Fibroblast of upper back skin (primary cell): ENCODE results near the gene GCGR.
"Not testable (repeated sequence)": the region's sequence is repeated elsewhere in the genome, so short reads cannot be mapped to it uniquely, and the experiment has no call there.

Experiments used
- DNase-seq: peaks from one replicate; pipeline ENCODE4 v3.0.0-alpha.2; 2013

GCGR gene

DNA sequence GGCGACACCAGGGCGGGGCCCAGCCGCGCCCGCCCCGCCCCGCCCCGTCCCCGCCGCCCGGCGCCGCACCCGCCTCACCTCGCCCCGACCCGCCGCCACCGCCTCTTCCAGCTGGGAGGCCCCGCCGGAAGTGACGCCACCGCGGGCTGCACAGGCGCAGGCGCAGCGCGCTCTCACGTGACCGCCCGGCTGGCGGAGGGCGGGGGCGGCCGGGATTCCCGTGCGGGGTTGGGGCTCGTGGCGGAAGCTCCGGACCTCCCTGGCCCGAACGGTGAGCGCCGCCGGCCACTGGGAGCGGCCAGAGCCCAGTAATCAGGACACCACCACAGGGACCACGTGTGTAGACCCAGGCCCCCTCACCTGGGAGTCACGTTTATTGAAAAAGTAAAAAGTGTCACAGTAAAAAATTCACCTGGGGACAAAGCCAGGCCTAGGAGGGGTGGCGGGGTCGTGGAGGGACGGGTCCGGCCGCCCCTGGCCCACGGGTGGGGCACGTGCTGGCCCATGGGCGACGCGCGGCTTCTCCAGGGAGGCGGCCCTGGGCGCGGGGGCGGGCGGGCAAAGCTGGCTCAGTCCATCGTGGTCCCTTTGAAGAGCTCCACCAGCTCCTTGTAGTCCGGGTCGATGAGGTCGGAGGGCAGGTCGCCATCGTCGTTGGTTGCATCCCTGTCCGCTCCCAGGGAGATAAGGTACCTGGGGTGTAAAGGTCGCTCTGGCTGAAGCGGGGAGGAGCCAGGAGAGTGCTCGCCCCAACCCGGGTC lies 29.4 kb downstream of the GCGR start, which contains the start of gene MCRIP1:
Gene MCRIP1, minus strand, starts transcription at position 132 of the 761 bp plus-strand sequence. CDS start 8,785 bp downstream, outside the sequence.
- peak; percentile 90 for DNase-seq

GRCh38 chr17:81833921-81834830 lies 30.2 kb downstream of the GCGR start:
- no peak for DNase-seq

DNA sequence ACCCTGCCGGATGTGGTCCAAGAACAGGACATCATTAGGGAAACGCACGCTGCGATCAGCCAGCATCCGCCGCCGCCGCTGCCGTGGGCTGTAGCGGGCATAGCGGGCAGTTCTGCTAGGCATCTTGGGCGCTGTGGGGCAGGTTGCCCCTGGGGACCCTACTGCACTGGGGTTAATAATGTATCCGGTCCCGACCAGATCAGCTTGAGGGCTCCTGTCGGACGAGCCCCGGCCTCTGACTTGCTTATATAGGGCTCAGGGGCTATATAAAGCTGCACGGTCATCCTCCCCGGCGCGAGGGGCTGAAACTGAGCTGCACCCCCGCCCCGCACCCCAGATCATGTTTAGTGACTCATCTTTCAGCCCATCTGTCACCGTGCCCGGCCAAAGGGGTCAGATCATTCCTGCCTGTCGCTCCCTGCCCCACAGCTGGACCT lies 30.9 kb downstream of the GCGR start, which contains the start of gene PPP1R27:
Gene PPP1R27, minus strand, starts transcription at position 220 of the 437 bp plus-strand sequence. Its CDS starts 97 bp downstream, at position 123.
- no peak for DNase-seq

DNA sequence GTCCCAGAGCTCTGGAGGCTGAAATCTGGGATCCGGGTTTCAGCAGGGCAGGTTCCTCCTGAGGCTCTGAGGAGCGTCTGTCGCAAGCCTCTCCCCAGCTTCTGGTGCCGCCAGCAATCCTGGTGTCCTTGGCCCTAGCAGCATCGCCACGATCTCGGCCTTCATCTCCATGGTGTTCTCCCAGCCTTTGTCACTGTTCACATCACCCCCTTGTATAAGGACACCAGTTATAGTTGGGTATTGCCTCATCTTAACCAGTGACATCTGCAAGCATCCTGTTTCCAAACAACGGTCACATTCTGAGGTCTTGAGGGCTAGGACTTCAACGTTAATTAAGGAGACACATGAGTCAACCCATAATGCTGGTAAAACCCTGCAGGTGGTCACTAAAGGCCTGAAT lies 33.7 kb downstream of the GCGR start:
- DNase-seq, result no peak

- no peak for DNase-seq
These were observed 34.9 kb downstream of the GCGR start for GRCh38 chr17:81838753-81839255.

DNA sequence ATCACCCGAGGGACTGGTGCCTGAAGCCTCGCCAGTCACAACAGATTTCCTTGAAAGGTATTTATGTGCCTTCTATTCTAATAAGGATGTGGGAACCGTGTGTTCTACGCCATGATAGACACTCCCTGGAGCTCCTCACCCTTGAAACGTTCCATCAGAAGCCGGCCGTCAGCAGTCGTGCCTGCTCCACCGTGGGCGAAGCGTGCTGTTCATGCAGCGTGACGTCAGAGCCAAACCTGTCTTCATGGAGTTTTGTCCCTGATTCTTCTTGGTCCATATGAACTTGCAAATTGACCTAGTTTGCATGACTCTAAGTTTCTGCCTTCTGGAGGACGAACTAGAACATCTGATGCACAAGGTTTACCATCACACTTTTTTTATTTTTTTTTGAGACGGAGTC lies 35.4 kb downstream of the GCGR start:
- DNase-seq, result no peak

- not testable (repeated sequence) for DNase-seq
These were observed 36.1 kb downstream of the GCGR start for GRCh38 chr17:81840059-81840458.

GRCh38 chr17:81840826-81841778 lies 37.2 kb downstream of the GCGR start:
- no peak for DNase-seq

- DNase-seq, result no peak
These were observed 37.9 kb downstream of the GCGR start for GRCh38 chr17:81841866-81842265.

DNA sequence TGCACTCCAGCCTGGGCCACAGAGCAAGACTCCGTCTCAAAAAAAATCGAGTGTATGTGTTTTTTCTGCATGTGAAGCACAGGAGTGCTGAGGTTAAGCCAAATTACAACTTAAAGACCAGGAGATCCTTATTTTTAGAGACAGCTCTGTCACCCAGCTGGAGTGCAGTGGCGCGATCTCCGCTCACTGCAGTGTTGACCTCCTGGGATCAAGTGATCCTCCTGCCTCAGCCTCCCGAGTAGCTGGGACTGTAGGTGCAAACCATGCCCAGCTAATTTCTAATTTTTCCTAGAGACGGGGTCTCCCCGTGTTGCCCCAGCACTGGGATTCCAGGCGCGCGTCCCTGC lies 38.4 kb downstream of the GCGR start:
- DNase-seq, result no peak

- DNase-seq, result no peak
These were observed 39.0 kb downstream of the GCGR start for GRCh38 chr17:81842725-81843504.

GRCh38 chr17:81843713-81844326 lies 39.9 kb downstream of the GCGR start:
- no peak for DNase-seq

DNA sequence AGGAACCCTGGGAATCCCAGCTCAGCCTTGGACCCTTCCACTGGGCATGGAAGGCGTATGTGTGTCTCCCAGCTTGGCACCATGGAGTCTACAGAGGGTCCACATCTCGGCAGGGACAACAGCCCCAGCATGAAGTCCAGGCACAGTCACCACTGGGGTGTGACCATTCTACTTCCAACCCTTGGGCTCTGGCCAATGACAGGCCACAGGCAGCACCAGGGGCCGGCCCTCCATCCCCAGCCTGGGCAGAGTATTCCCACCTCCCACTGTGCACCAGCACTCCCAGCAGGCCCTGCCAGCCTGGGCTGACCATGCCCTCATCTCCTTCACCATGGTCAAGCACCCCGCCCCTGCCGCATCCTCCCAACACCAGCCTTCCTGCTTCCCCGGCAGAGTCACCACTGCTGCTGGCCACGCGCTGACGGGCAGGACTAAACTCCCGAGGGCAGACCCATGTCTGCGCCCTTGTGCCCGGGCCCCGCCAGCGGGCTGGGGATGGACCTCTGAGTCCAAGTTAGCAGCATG lies 40.4 kb downstream of the GCGR start:
- no peak for DNase-seq

DNA sequence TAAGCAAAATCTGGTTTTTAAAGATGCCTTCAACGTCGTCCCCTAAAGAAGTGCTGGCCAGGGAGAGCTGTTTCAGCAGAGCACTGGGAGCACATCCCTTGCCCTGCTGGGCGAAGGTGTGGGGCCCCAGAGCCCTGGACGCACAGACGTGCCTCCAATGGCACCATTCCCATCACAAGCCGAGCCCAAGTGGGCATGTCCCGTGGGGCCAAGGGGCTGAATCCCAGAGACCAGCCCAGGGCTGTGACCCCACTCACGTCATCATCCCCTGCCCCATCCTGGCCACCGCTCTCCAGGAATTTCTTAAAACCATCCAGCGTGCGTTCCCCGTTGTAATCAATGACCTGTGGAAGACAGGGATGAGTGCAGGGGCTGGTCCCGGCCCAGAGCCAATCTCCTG lies 40.9 kb downstream of the GCGR start:
- no peak for DNase-seq

DNA sequence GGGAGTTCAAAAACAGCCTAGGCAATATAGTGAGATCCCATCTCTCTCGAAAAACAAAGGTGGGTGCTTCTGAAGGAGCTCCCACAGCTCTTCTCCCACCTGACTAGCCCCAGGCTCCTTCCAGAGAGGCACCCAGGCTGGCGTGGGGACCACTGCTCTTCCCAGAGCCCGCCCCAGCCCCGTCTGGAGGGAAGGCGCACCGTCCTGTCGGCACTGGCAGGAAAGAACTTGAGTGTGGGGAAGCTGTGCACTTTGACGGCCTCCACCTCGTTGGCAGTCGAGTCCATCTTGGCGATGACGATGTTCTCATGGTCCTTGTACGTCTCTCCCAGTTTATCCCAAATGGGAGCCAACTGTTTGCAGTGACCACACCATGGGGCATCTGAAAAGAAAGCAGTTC lies 41.4 kb downstream of the GCGR start:
- DNase-seq, result no peak

DNA sequence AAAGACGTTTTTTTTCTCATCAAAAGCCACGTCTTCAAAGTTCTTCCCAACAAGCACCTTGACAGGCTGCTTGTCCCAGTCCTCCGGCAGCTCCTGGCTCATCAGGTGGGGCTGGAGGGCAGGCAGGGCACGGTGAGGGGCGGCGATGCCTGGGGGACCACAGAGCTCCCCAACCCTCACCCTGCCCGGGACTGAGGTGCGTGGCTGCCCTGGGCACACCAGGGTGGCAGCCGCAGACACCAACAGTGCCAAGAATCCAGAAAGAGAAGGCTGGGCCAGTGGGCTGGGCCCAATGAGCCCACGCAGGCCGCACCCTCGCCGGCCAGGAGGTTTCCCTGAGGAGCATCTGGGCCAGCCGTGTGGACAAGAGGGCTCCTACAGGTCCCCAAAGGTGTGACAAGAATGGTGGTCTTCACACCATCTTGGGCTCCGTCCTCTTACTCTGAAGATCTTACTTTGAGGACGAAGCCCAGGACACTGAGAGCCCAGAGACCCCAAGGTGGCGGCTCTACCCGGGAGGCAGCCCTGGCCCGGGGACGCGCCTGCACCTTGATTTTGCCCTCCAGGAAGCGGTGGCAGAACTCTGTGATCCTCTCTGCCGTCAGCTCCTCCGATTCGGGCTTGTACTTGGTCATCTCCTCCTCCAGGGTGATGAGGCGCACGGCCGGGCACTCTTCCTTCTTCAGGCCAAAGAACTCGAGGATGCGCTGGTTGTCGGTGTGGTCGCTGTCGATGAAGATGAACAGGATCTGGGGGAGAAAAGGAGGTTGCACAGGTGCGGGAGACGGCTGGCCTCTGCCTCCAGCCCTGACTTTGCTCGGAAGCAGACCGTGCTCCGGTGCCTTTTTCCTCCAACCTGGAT lies 42.2 kb downstream of the GCGR start:
- DNase-seq, result no peak

- DNase-seq, result no peak
These were observed 43.1 kb downstream of the GCGR start for GRCh38 chr17:81846743-81847689.

DNA sequence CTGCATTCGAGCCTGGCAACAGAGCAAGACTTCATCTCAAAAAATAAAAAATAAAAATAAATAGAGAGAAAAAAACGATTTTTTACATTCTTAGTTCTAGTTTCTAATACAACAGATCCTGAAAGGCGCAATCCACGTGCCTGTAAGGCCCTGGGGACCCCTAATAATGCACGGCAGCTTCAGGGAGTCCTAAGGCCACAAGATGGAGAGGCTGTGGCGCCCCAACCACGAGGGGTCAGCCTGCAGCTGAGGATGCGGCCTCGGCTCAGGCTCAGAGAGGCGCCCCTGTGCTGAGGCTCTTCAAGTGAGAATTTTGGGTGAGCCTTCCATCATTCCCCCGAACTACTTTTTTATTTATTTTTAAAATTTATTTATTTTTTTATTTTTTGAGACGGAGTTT lies 45.5 kb downstream of the GCGR start:
- no peak for DNase-seq

DNA sequence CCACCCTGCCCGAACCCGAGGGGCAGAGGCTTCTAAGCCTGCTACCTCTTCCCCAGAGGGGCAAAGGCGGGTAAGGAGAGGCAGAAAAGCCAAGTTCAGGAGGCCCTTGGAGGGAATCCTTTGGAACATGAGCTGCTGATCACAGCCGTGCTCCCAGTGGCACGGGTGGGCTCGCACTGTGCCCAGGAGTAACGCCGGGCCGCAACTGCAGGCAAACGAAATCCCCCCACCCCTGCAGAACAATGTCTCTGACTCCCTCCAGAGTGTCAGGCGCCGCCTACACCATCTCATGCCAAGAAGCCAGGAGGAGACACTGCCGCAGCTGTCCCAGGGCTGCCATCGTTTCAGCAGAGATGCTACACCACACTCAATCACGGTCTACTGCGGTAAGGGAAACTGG lies 47.5 kb downstream of the GCGR start:
- DNase-seq, result no peak
